H1 (cell line): ENCODE data around the gene ASMTL. TPM values are rescaled to one million over a fixed set of nuclear protein-coding genes. Genes with fewer than 3 reads are reported as not detected.

Source experiments
- CTCF ChIA-PET: fragments of 300-600 bp; sonication (Branson Sonifier 250); formaldehyde crosslinking; loops from one replicate; lab custom pipeline; 2021; ENCODE audit not compliant: partially characterized antibody; lab: Charles Lee
- POLR2A ChIA-PET: fragments of 300-600 bp; sonication (Branson Sonifier 250); formaldehyde crosslinking; loops from one replicate; lab custom pipeline; 2021; ENCODE audit warnings: inconsistent platforms; ENCODE audit not compliant: partially characterized antibody; lab: Charles Lee
- DNase-seq, 2 experiments: peaks; one replicate each; pipeline versions ENCODE4 v3.0.0 to v3.0.0-alpha.2; 2010 to 2022; ENCODE audit warnings: low spot score in 2 of 2, low read depth in 1 of 2, mixed read lengths in 1 of 2
- FAIRE-seq: peaks from 2 replicates; lab custom pipeline; 2011; peaks lifted over from hg19 to GRCh38; lab: Jason Lieb, UNC
- H2AFZ ChIP-seq: 2 replicates; pipeline ENCODE4 v1.8.1; 2012; ENCODE audit warnings: low read length, inconsistent platforms
- H2AK5ac ChIP-seq: 2 replicates; pipeline ENCODE4 v1.6.1; 2013; ENCODE audit warnings: low read depth, low read length
- H2BK120ac ChIP-seq: replicated peaks from 2 replicates; pipeline ENCODE3; 2013; ENCODE audit warnings: low read depth, low read length, inconsistent platforms
- H2BK12ac ChIP-seq: 2 replicates; pipeline ENCODE4 v1.6.1; 2013; ENCODE audit warnings: low read depth, low read length
- H2BK15ac ChIP-seq: 2 replicates; pipeline ENCODE4 v1.6.1; 2013; ENCODE audit warnings: low read length
- H2BK20ac ChIP-seq: 2 replicates; pipeline ENCODE4 v1.6.1; 2013; ENCODE audit warnings: low read length
- H2BK5ac ChIP-seq: 2 replicates; pipeline ENCODE4 v1.6.1; 2013; ENCODE audit warnings: low read depth, low read length
- H3K14ac ChIP-seq: 2 replicates; pipeline ENCODE4 v1.6.1; 2013; ENCODE audit warnings: inconsistent platforms; ENCODE audit not compliant: insufficient read length
- H3K18ac ChIP-seq: 2 replicates; pipeline ENCODE4 v1.6.1; 2013; ENCODE audit warnings: low read length; ENCODE audit errors: extremely low read depth
- H3K23ac ChIP-seq: 2 replicates; pipeline ENCODE4 v1.6.1; 2013; ENCODE audit warnings: inconsistent platforms; ENCODE audit not compliant: insufficient read length
- H3K23me2 ChIP-seq: 2 replicates; pipeline ENCODE4 v1.6.1; 2013; ENCODE audit warnings: low read depth, low read length
- H3K27ac ChIP-seq: 2 replicates; pipeline ENCODE4 v1.6.1; 2011; ENCODE audit warnings: low read depth, low read length, inconsistent platforms
- H3K27me3 ChIP-seq, 4 experiments: replicated peaks in 1 of 4; 1 replicate in 1 of 4; 2 replicates in 3 of 4; pipeline versions ENCODE4 v1.6.1 to v1.8.1; 2011 to 2013; ENCODE audit warnings: low read length in 3 of 4, mild to moderate bottlenecking in 3 of 4, inconsistent platforms in 2 of 4, mixed read lengths in 2 of 4, moderate library complexity in 1 of 4; ENCODE audit not compliant: control insufficient read depth in 3 of 4, insufficient read depth in 3 of 4; ENCODE audit errors: extremely low read depth in 1 of 4
- H3K36me3 ChIP-seq, 4 experiments: 2 replicates each; pipeline versions ENCODE4 v1.6.1 to v1.8.1; 2011 to 2013; ENCODE audit warnings: mild to moderate bottlenecking in 4 of 4, low read length in 3 of 4, moderate library complexity in 2 of 4, control low read depth in 1 of 4, inconsistent platforms in 1 of 4; ENCODE audit not compliant: insufficient read depth in 4 of 4, control insufficient read depth in 2 of 4
- H3K4ac ChIP-seq: replicated peaks from 2 replicates; pipeline ENCODE3; 2013; ENCODE audit warnings: low read length, low read depth, mixed read lengths, inconsistent platforms; ENCODE audit not compliant: insufficient read length
- H3K4me1 ChIP-seq, 4 experiments: replicated peaks in 1 of 4; 1 replicate in 1 of 4; 2 replicates in 3 of 4; pipeline versions ENCODE4 v1.6.1 to v1.8.1; 2011 to 2013; ENCODE audit warnings: low read length in 3 of 4, inconsistent platforms in 2 of 4, mixed read lengths in 1 of 4; ENCODE audit not compliant: insufficient read depth in 4 of 4, control insufficient read depth in 3 of 4
- H3K4me2 ChIP-seq, 2 experiments: 2 replicates each; pipeline versions ENCODE4 v1.6.1 to v1.8.1; 2011 to 2013; ENCODE audit warnings: low read depth in 2 of 2, low read length in 2 of 2, control low read depth in 1 of 2, inconsistent platforms in 1 of 2, mild to moderate bottlenecking in 1 of 2; ENCODE audit not compliant: insufficient read depth in 1 of 2
- H3K4me3 ChIP-seq, 4 experiments: fragments of 200-600, 300-600 bp in 1 of 4; sonication (generic), shearing (Covaris generic), sonication (Bioruptor Twin) in 1 of 4; 2 replicates each; pipeline versions ENCODE4 v1.5.1 to v1.8.1; 2011 to 2016; ENCODE audit warnings: low read length in 4 of 4, low read depth in 3 of 4, control low read depth in 2 of 4, inconsistent platforms in 2 of 4, mild to moderate bottlenecking in 2 of 4, mixed read lengths in 1 of 4, moderate library complexity in 1 of 4; ENCODE audit not compliant: insufficient read depth in 2 of 4; ENCODE audit errors: extremely low read depth in 1 of 4
- H3K56ac ChIP-seq: replicated peaks from 2 replicates; pipeline ENCODE3; 2013; ENCODE audit warnings: low read depth, mild to moderate bottlenecking, mixed read lengths, low read length, inconsistent platforms; ENCODE audit not compliant: insufficient read length
- H3K79me1 ChIP-seq: 2 replicates; pipeline ENCODE4 v1.6.1; 2013; ENCODE audit warnings: low read depth, low read length, control low read depth
- H3K79me2 ChIP-seq, 2 experiments: 2 replicates each; pipeline versions ENCODE4 v1.6.1 to v1.8.1; 2012 to 2013; ENCODE audit warnings: low read length in 2 of 2, mild to moderate bottlenecking in 2 of 2, inconsistent platforms in 1 of 2; ENCODE audit not compliant: insufficient read depth in 2 of 2, control insufficient read depth in 1 of 2
- H3K9ac ChIP-seq, 4 experiments: replicated peaks in 1 of 4; 1 replicate in 1 of 4; 2 replicates in 3 of 4; pipeline versions ENCODE4 v1.6.1 to v1.8.1; 2011 to 2013; ENCODE audit warnings: low read depth in 3 of 4, low read length in 3 of 4, control low read depth in 2 of 4, mild to moderate bottlenecking in 2 of 4, moderate library complexity in 2 of 4, inconsistent platforms in 1 of 4; ENCODE audit errors: extremely low read depth in 1 of 4
- H3K9me3 ChIP-seq, 2 experiments: 2 replicates each; pipeline versions ENCODE4 v1.6.1 to v1.8.1; 2012 to 2013; ENCODE audit warnings: mild to moderate bottlenecking in 2 of 2, moderate library complexity in 2 of 2, control low read depth in 1 of 2, inconsistent platforms in 1 of 2, low read depth in 1 of 2, low read length in 1 of 2, mixed read lengths in 1 of 2; ENCODE audit not compliant: insufficient read depth in 2 of 2
- H4K20me1 ChIP-seq, 2 experiments: replicated peaks in 1 of 2; 2 replicates each; pipeline versions ENCODE3 to v1.8.1; 2011 to 2013; ENCODE audit warnings: inconsistent platforms in 2 of 2, low read length in 2 of 2, mild to moderate bottlenecking in 1 of 2; ENCODE audit not compliant: insufficient read depth in 2 of 2, control insufficient read depth in 1 of 2
- H4K5ac ChIP-seq: 2 replicates; pipeline ENCODE4 v1.6.1; 2013; ENCODE audit warnings: low read length, low read depth, mixed read lengths, inconsistent platforms; ENCODE audit not compliant: insufficient read length
- H4K8ac ChIP-seq: 2 replicates; pipeline ENCODE4 v1.8.0; 2013; ENCODE audit warnings: mild to moderate bottlenecking, moderate library complexity, low read length, inconsistent platforms; ENCODE audit not compliant: insufficient read depth; ENCODE audit errors: extremely low read depth
- H4K91ac ChIP-seq: replicated peaks from 2 replicates; pipeline ENCODE3; 2013; ENCODE audit warnings: low read length, mixed read lengths, inconsistent platforms; ENCODE audit not compliant: insufficient read length
- HDAC2 ChIP-seq, 2 experiments: fragments of 300-600 bp in 1 of 2; sonication (generic) in 1 of 2; IDR thresholded peaks; 2 replicates each; pipeline ENCODE4 v1.6.1; 2011 to 2012; ENCODE audit warnings: low read depth in 2 of 2, low read length in 2 of 2, mild to moderate bottlenecking in 2 of 2, moderate library complexity in 2 of 2, borderline replicate concordance in 1 of 2, inconsistent platforms in 1 of 2
- KDM1A ChIP-seq: fragments of 200-600, 300-600 bp; sonication (generic); IDR thresholded peaks from 2 replicates; pipeline ENCODE4 v1.7.1; 2016; ENCODE audit warnings: mild to moderate bottlenecking, low read length, borderline replicate concordance
- NRF1 ChIP-seq: IDR thresholded peaks from 2 replicates; pipeline ENCODE4 v1.6.1; 2011; ENCODE audit warnings: mild to moderate bottlenecking, low read depth, low read length, improper control_type of control experiment
- RNF2 ChIP-seq: fragments of 200-900, 300-1000 bp; sonication (generic); IDR thresholded peaks from 2 replicates; pipeline ENCODE4 v1.7.1; 2016; ENCODE audit warnings: borderline replicate concordance, low read depth, mild to moderate bottlenecking, antibody characterized with exemption, low read length; ENCODE audit not compliant: poor library complexity, severe bottlenecking; ENCODE audit errors: missing control alignments
- WGBS, 2 experiments: shearing (Covaris generic) in 1 of 2; methylation state at CpG; one replicate each; pipeline versions ENCODE4 v1.1.6 to v1.1.7; 2013 to 2015; ENCODE audit warnings: low lambda C conversion rate in 2 of 2, mixed read lengths in 2 of 2, inconsistent platforms in 1 of 2, low coverage in 1 of 2, missing lambda C conversion rate in 1 of 2; ENCODE audit not compliant: insufficient replicate concordance in 2 of 2, insufficient coverage in 1 of 2, insufficient read length in 1 of 2; ENCODE audit errors: extremely low coverage in 1 of 2, missing lambda C conversion rate in 1 of 2; 5-methylcytosine and 5-hydroxymethylcytosine counted together
- polyA plus RNA-seq, 7 experiments: library from polyadenylated mRNA; depleted of rRNA in 3 of 7; stranded (reverse) in 5 of 7; unstranded in 2 of 7; fragments of >200 nt in 5 of 7; fragments of 200-250 nt in 2 of 7; gene quantifications; 1 replicate in 5 of 7; 2 replicates in 1 of 7; 4 replicates in 1 of 7; pipeline versions ENCODE4 v1.2.1 to v1.2.3, GENCODE V29; 2011 to 2013; ENCODE audit warnings: missing spikeins in 2 of 7, mixed read lengths in 2 of 7
- total RNA-seq: library from RNA; stranded (reverse); fragmentation: NEBNext Ultra II Directional; extraction: Animal tissue kit (Norgen Biotek cat#: 25700); gene quantifications from 2 replicates; pipeline ENCODE4 v1.2.1, GENCODE V29; 2021

ASMTL gene
- total and polyA plus RNA-seq, 2 of the 8 experiments (the other 6 are each of a cell fraction or from before 2014, with no cell fraction given): 75.6 to 81.4 TPM

- POLR2A ChIA-PET: no interaction called here
- Histone ChIP-seq H2AK5ac (no peak overlapping the region), H2BK15ac (peak overlapping the region; percentile 8; the same call in 1 of the 2 replicates)
These were observed 39.8 kb upstream of the ASMTL start for GRCh38 chrX:1492421-1493012.

More at GRCh38 chrX:1492421-1493012, 39.8 kb upstream of the ASMTL start:
- Histone ChIP-seq H3K27me3 (peaks cover 0 to 2% (median 1%) of the 10 kb centered on the region in 4 experiments; a peak in 1 of 7 replicates), H3K56ac (no peak overlapping the region), H4K5ac (no peak overlapping the region), H3K18ac (no peak overlapping the region; the same call in 1 of the 2 replicates), H4K8ac (no peak overlapping the region), H2AFZ (no peak overlapping the region), H3K27ac (no peak overlapping the region), H2BK120ac (no peak overlapping the region), H3K4me2 (no peak overlapping the region; a peak in 1 of 4 replicates), H3K4me1 (peaks cover 0 to 8% (median 5%) of the 10 kb centered on the region in 4 experiments; a peak in 6 of 7 replicates), H3K9ac (no peak overlapping the region), H3K23me2 (peaks cover 4% of the 10 kb centered on the region; the same call in 1 of the 2 replicates), H2BK20ac (no peak overlapping the region), H3K36me3 (no peaks in the 10 kb centered on the region), H2BK12ac (no peak overlapping the region), H3K9me3 (peaks cover 0 to 2% of the 10 kb centered on the region in 2 experiments; a peak in 2 of 4 replicates), H2BK5ac (no peak overlapping the region), H4K20me1 (no peaks in the 10 kb centered on the region), H3K79me2 (no peaks in the 10 kb centered on the region), H3K4me3 (no peak overlapping the region), H3K14ac (no peak overlapping the region), H4K91ac (no peak overlapping the region), H3K4ac (no peak overlapping the region), H3K79me1 (no peaks in the 10 kb centered on the region), H3K23ac (no peak overlapping the region)
- WGBS, 2 experiments: 89% methylated on average over 9 of the region's 9 CpGs; no CpG with 5 or more reads in 1 of the 2 experiments
- TF ChIP-seq HDAC2 (IDR thresholded peaks at IDR 0.05; ENCODE audit: borderline replicate concordance in 1 of 2, low read depth in 2 of 2, low read length in 2 of 2) (peak in 1 of 2 experiments; percentile 76; a peak in 1 of 4 replicates), KDM1A (peak; percentile 77; the same call in 1 of the 2 replicates), RNF2 (no peak), NRF1 (no peak)
- FAIRE-seq (no peak), DNase-seq (no peak)
- CTCF ChIA-PET: no interaction called here
